ENCODE measurements around the gene IPO9.

The IPO9 gene

DNA sequence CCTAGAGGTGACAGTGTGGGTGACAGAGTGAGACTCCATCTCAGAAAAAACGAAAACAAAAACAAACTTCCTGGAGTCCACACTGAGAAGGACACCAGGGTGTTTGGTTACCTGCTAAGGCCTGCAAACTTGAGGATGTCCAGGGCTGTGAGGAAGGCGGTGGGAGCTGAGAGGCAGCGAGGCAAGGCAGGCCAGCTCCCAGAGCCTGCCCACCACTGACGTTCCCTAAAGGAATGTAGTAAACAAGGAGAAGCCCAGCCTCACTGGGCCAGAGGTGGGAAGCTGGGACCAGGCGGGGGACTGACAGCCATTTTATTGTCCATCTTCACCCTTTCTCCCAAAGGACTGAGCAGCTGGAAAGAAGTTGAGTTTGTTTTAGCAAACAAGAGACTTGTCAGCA is 83.9 kb downstream of the IPO9 start:
- DNase-seq, result no peak

DNA sequence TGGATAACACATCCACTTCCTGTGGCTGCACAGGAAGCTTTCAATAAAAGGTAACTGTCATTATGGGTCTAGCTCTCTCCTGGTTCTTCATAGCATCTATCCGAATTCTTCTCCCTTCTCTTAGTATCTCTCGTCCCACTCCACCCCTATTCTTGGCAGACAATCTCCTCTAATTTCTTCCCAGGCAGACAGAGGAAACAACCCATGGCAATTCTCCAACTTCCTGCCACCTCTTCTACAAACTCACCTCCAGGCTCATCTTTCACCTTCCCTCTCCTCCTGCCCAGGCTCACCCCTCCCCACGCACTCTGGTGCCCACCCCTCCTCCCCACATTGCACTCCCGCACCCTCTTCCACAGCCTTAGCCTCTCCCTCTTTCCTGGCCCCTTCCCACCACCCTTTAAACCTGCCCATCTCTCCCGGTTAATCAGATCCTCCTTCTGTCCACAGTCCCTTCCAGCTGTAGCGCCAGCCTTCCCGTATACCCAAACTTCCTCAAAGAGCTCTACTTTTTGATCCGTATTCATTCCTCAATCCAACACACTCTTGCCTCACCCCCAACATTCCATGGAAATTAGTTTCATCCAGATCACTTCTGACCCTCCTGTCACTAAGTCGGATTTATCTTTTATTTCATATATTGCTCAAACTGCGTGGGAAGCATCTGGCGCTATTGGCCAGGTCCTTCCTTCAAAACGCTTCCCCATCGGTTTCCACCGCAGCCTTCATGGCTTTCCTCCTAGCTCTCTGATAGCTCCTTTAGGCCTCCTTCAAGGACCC is 85.7 kb downstream of the IPO9 start:
- no peak for DNase-seq

DNA sequence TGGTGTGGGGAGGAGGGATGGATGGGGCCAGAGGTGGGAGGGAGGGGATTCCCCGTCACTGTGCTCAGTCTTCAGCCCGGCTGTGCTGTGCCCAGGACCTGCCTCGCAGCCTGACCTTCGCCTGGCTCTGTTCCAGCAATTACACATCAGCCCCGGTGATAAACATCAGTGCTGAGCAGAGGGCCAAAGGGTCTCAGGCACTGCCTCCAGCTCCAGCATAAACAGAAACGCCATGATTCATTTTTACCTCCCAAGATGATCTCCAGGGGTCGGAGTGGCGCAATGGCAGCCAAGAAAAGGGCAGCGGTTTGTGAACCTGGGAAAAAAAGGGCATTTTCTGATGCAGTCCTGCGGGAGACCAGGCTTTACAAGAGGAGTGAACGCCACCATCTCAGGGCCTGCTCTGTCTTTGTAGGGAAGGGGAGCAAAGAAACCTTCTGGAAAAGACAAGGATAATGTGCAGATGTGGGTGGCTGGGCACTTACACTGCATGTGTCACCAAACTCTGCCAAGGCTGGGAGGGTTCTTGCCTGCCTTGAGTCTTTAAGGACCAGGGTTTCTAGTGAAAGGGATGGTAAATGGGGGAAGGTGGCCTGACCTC is 87.8 kb downstream of the IPO9 start:
- DNase-seq, result no peak

DNA sequence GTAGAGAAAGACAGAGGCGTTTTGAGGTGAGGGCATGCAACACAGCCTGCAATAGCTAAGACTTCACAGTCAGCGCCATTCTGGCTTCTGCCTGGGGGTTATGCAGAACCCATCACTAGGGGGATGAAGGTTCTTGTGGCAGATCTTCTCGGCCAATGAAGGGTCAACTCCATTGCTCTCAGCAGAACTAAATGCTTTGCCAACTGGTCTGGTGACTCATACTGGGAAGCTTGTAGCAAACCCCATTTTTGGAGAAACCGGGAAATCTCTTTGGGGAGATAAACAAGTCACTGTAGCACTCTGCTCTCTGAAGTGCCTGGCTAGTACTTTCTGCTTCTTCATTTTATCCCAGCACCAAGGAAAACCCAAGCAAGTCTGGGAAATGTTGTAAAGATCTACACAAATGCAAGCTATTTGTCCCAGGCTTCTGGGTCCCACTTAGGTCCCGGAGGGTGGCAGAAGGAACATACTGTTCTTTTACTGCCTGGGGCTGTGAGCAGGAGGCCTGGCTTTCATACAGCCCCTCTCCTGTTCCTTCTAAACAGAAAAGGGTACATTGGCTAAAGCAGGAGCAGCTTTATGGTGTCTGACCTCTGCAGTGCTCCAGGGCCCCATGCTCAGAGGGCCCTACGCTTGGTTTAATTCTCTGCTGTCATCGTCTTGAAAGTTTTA is 88.5 kb downstream of the IPO9 start:
- no peak for DNase-seq

DNA sequence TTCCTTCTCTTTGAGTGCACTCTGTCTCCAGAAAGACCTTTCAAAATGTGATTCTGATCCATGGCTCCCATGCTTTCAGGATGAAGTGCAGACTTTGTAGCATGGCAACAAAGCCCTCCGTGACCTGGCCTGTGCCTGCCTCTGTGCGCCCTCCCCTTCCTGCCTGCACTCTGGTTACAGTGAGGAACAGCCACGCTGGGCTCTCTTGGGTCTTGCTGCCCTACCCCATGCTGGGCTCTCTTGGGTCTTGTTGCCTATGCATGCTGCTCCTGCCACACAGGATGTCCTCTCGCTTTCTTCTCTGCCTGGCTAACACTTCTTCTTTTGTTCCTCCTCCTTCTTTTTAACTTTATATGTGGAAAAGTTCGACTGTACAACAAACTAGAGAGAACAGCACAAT is 89.4 kb downstream of the IPO9 start:
- DNase-seq, result no peak

DNA sequence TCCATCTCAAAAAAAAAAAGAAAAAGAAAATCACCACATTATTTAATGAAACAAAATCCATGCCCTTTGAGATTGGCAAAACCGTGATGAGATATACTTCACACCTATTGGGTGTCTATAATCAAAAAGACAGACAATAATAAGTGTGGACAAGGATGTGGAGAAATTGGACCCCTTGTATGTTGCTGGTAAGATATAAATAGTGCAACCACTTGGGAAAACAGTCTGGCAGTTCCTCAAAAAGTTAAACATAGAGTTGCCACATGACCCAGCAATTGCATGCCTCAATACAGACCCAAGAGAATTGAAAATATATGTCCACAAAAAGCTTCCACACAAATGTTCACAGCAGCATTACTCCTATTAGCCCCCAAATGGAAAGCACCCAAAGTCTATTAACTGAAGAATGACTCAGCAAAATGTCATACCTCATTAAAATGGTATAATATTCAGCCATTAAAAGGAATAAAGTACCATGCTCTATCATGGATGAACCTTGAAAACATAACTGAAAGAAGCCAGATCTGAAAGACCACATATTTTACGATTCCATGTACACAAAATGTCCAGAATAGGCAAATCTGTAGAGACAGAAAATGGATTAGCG is 93.1 kb downstream of the IPO9 start:
- DNase-seq, result no peak

DNA sequence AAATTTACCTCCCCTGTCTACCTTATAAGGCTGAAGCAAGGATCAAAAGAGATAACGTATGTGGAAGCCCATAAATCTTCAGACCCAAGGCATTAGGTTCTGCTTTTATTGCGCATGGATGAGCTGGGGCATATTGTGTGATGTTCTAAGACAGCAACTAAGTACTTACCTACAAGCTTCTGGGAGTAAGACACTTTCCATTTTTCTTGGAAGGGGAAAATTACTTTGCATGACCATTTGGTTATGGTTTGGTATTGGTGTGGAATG is 96.3 kb downstream of the IPO9 start:
- DNase-seq, result no peak

DNA sequence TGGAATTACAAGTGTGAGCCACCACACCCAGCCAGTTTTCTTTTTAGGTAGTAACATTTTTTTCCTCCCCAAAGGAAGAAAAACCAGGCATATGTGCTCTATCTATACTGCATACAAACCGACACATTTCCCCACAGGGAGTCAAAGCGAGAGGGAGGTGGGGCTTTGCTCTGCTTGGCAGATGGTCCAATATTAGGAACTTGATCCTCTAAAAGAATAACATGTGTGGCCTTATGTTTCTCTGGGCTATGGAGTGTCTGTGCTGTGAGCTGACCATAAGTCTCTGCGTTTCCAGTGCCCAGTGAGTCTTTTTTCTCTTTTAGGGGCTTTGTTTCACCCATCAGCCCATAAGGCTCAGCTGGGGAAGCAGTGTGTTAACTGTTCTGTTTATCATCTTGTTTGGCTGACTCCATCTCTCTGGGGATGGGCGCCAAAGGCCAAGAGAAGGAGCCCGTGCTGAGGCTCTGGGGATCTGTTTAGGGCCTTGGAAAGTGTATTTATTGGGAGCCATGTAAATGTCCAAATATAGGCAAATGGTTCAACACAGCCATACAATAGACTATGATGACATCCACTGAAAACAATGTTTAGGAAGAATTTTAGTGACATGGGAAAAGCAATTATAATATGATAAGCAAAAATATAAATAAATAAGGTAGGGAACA is 97.2 kb downstream of the IPO9 start:
- DNase-seq, result no peak

DNA sequence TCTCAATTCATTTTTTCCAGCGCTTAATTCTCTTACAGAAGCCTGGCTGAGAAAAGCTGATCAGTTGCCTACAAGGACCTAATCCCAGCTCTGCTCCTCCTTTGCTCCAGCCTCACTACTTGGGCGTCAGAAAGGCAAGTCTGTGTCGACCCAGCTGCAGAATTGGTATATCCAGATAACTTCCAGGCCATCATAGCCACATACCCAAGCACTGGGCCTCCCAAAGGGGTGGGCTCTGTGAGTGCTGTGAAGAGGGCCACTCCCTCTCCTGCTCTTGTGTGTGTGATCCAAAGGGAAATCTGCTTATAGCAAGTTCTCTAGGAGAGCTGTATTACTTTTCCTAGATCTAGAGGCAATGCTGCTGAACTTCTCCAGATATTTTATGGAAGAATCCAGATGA is 99.3 kb downstream of the IPO9 start:
- DNase-seq, result no peak

DNA sequence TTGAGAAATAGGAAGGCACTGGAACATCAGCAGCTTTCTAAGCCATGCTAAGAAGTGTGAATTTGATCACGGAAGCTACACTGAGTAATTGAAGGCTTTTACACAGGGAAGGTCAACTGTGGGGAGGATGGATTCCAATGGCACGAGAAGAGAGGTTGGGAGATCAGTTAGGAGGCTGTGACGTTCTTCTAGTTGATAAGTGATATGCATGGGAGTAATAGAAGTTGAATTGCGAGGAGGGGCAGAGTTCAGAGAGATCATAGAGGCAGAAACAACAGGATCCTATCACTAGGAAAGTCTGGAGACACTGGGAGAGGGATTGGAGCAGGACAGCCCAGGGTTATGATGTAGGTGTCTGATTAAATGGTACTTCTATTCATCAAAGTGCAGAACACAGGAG is 101.2 kb downstream of the IPO9 start:
- DNase-seq, result no peak

DNA sequence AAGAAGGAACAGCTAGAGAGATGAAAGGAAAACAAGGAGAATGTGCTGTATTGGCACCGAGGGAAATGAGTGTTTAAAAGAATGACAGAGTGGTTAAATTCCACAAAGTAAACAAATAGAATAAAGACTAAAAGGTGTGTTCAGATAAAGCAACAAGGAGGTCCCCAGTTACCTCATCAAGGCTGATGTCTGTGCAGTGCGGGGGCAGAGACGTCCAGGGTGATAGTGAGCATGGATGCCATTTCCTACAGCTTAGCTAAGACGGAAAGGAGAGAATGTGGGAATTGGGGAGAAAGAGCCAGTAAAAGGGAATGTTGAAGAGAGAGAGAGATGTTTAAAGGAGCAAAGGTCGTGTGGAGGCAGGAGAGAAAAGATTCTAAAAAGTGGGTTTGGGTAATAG is 101.8 kb downstream of the IPO9 start:
- no peak for DNase-seq

Data from activated CD8-positive, alpha-beta memory T cell treated with anti-CD3 and anti-CD28 coated beads, Interleukin-2, amount 50 U/mL, for 48 hours (primary cell).